ENCODE measurements around the gene FBXO31. TPM values are rescaled to one million over a fixed set of nuclear protein-coding genes. Genes with fewer than 3 reads are reported as not detected.

FBXO31 gene
- total and polyA plus RNA-seq, 2 experiments from 2014 or later, result 16.5 to 28.9 TPM

DNA sequence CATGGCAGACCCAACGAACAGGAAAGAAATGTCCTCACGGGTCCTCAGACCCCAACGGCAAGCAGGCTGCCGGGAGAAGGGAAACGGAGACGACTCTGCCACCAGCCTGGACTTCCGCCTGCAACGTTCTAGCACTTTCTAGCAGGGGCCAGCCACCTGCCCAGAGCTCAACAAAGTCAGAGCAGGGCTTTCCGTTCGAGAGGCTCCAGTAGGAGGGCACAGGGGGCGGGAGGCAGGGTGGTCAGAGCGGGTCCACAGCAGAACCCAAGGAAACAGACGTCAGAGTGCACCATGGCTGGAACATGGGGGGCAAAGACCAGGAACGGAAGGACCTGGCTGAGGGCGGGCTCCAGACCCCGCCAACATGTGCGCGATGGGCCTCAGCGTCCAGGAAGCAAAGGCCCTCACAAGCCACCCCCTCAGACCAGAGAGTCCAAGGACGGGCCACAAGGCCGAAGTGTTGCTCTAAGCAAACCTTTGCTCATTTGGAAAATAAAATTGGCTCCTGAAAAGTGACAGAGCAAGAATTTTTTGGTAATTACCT is 37.0 kb downstream of the FBXO31 start:
- WGBS (ENCODE audit: low lambda C conversion rate, missing lambda C conversion rate), result 96% methylated on average over 21 of the region's 21 CpGs
- Histone ChIP-seq H3K4me1 (ENCODE audit: insufficient read depth) (peaks cover 5% of the 10 kb centered on the region), H3K36me3 (replicated peaks; ENCODE audit: insufficient read depth, low read depth) (no peaks in the 10 kb centered on the region), H3K4me2 (no peak overlapping the region), H4K20me1 (ENCODE audit: insufficient read depth, poor library complexity, severe bottlenecking) (no peaks in the 10 kb centered on the region), H3K79me2 (peaks cover 3% of the 10 kb centered on the region), H3K27me3 (no peaks in the 10 kb centered on the region), H3K9me2 (replicated peaks; ENCODE audit: insufficient read depth) (no peaks in the 10 kb centered on the region), H3K4me3 (no peak overlapping the region), H3K27ac (no peak overlapping the region), H3K9me3 (ENCODE audit: low read depth) (no peaks in the 10 kb centered on the region), H2AFZ (no peak overlapping the region)
- no peak for DNase-seq (ENCODE audit: low spot score)
- TF ChIP-seq EZH2 (IDR thresholded peaks at IDR 0.05; ENCODE audit: borderline replicate concordance) (no peak), EZH2phosphoT487 (IDR thresholded peaks at IDR 0.05; ENCODE audit: low read depth, severe bottlenecking, unreplicated experiment) (no peak)
- TF ChIP-seq, protein P1, sequence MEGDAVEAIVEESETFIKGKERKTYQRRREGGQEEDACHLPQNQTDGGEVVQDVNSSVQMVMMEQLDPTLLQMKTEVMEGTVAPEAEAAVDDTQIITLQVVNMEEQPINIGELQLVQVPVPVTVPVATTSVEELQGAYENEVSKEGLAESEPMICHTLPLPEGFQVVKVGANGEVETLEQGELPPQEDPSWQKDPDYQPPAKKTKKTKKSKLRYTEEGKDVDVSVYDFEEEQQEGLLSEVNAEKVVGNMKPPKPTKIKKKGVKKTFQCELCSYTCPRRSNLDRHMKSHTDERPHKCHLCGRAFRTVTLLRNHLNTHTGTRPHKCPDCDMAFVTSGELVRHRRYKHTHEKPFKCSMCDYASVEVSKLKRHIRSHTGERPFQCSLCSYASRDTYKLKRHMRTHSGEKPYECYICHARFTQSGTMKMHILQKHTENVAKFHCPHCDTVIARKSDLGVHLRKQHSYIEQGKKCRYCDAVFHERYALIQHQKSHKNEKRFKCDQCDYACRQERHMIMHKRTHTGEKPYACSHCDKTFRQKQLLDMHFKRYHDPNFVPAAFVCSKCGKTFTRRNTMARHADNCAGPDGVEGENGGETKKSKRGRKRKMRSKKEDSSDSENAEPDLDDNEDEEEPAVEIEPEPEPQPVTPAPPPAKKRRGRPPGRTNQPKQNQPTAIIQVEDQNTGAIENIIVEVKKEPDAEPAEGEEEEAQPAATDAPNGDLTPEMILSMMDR (IDR thresholded peaks at IDR 0.05; ENCODE audit: poor library complexity), result no peak

- WGBS (ENCODE audit: low lambda C conversion rate, missing lambda C conversion rate), result 97% methylated on average over 25 of the region's 28 CpGs
- no peak overlapping the region for H3K4me2 ChIP-seq
- H4K20me1 ChIP-seq (ENCODE audit: insufficient read depth, poor library complexity, severe bottlenecking), result no peaks in the 10 kb centered on the region
- H3K27me3 ChIP-seq, result no peaks in the 10 kb centered on the region
- TF ChIP-seq EZH2phosphoT487 (IDR thresholded peaks at IDR 0.05; ENCODE audit: low read depth, severe bottlenecking, unreplicated experiment) (no peak), EZH2 (IDR thresholded peaks at IDR 0.05; ENCODE audit: borderline replicate concordance) (no peak)
- TF ChIP-seq, protein P1 (IDR thresholded peaks at IDR 0.05; ENCODE audit: poor library complexity), result no peak
- H3K4me3 ChIP-seq, result no peak overlapping the region
- peaks cover 3% of the 10 kb centered on the region for H3K4me1 ChIP-seq (ENCODE audit: insufficient read depth)
- H3K9me3 ChIP-seq (ENCODE audit: low read depth), result no peaks in the 10 kb centered on the region
- no peaks in the 10 kb centered on the region for H3K36me3 ChIP-seq (replicated peaks; ENCODE audit: insufficient read depth, low read depth)
- H3K27ac ChIP-seq, result no peak overlapping the region
- H3K79me2 ChIP-seq, result peaks cover 3% of the 10 kb centered on the region
- no peak for DNase-seq (ENCODE audit: low spot score)
- H2AFZ ChIP-seq, result no peak overlapping the region
- no peaks in the 10 kb centered on the region for H3K9me2 ChIP-seq (replicated peaks; ENCODE audit: insufficient read depth)
Measured at GRCh38 chr16:87345726-87346424, 37.7 kb downstream of the FBXO31 start.

DNA sequence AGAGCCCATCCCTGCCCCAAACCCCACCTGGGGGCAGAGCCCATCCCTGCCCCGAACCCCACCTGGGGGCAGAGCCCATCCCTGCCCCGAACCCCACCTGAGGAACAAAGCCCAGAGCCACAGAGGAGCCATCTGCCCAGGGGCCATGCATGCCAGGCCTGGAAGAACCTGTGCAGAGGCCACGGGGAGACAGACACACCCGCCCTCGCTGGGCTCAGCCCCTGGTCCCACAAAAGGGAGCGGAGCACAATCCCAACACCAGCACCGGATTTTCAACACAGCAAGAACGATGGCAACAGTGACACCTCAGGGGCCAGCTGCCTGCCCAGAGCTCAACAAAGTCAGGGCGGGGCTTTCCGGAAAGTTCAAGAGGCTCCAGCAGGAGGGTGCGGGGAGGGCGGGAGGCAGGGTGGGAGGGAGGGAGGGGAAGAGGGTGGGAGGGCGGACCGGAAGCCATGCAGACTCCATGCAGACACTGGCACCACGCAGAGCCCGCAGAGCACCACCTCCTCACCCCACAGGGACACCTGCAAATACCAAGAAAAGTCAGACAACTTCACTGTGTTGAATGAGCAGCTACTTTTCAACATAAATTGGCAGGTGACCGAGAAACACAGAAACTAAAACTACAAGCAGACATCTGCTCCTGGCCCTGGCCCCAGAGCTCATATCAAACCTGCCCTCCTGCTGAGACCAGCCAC is 38.5 kb downstream of the FBXO31 start:
- no peak overlapping the region for H3K4me3 ChIP-seq
- no peak for DNase-seq (ENCODE audit: low spot score)
- no peaks in the 10 kb centered on the region for H3K4me1 ChIP-seq (ENCODE audit: insufficient read depth)
- H3K27me3 ChIP-seq, result no peaks in the 10 kb centered on the region
- no peaks in the 10 kb centered on the region for H4K20me1 ChIP-seq (ENCODE audit: insufficient read depth, poor library complexity, severe bottlenecking)
- no peak overlapping the region for H3K27ac ChIP-seq
- H3K9me3 ChIP-seq (ENCODE audit: low read depth), result no peaks in the 10 kb centered on the region
- H3K79me2 ChIP-seq, result peaks cover 3% of the 10 kb centered on the region
- H3K4me2 ChIP-seq, result no peak overlapping the region
- TF ChIP-seq, protein P1 (IDR thresholded peaks at IDR 0.05; ENCODE audit: poor library complexity), result no peak
- H2AFZ ChIP-seq, result no peak overlapping the region
- WGBS (ENCODE audit: low lambda C conversion rate, missing lambda C conversion rate), result 85% methylated on average over 11 of the region's 17 CpGs
- no peaks in the 10 kb centered on the region for H3K36me3 ChIP-seq (replicated peaks; ENCODE audit: insufficient read depth, low read depth)
- no peaks in the 10 kb centered on the region for H3K9me2 ChIP-seq (replicated peaks; ENCODE audit: insufficient read depth)
